Suppressor macrophage (primary cell): ENCODE results near the gene ARFGAP1.

Experiments used
- DNase-seq, 4 experiments: peaks; one replicate each; pipeline ENCODE4 v3.0.0-alpha.2; 2020 to 2022
- total RNA-seq, 17 experiments: gene quantifications; one replicate each; lab custom pipeline; 2026; ENCODE audit warnings: mixed read lengths in 6 of 17, inconsistent platforms in 3 of 17; lab: John Stamatoyannopoulos, UW

ARFGAP1 gene
- total RNA-seq: 37.1 to 117 (median 70.3) reads per million in 17 experiments

- DNase-seq: peak; percentile 93 to 97 (median 96)
These were observed at the start of gene ARFGAP1 for GRCh38 chr20:63272105-63273058. ARFGAP1 (plus strand) TSS chr20:63272813; CDS start chr20:63275581, 2,768 bp downstream.

GRCh38 chr20:63223121-63223825, 49.3 kb upstream of the ARFGAP1 start:
- DNase-seq: peak; percentile 53 to 72 (median 62)

GRCh38 chr20:63223826-63224207, 48.8 kb upstream of the ARFGAP1 start:
- no peak for DNase-seq

- DNase-seq: peak in 1 of 4 experiments; percentile 27
These were observed 48.1 kb upstream of the ARFGAP1 start for GRCh38 chr20:63224412-63225081.

GRCh38 chr20:63225082-63225454, 47.5 kb upstream of the ARFGAP1 start:
- no peak for DNase-seq

GRCh38 chr20:63226042-63226943, 46.3 kb upstream of the ARFGAP1 start:
- no peak for DNase-seq

- DNase-seq: no peak
These were observed 45.4 kb upstream of the ARFGAP1 start for GRCh38 chr20:63227260-63227659.

GRCh38 chr20:63228806-63229205, 43.8 kb upstream of the ARFGAP1 start:
- DNase-seq: no peak

GRCh38 chr20:63230800-63231268, 41.8 kb upstream of the ARFGAP1 start:
- DNase-seq: peak; percentile 33 to 66 (median 48)

GRCh38 chr20:63232235-63233060, 40.2 kb upstream of the ARFGAP1 start:
- DNase-seq: no peak

- no peak for DNase-seq
These were observed 39.6 kb upstream of the ARFGAP1 start for GRCh38 chr20:63233061-63233344.

- DNase-seq: no peak
These were observed 38.7 kb upstream of the ARFGAP1 start for GRCh38 chr20:63233924-63234323.

- peak in 1 of 4 experiments; percentile 13 for DNase-seq
These were observed 37.8 kb upstream of the ARFGAP1 start for GRCh38 chr20:63234693-63235398.

- peak in 3 of 4 experiments; percentile 15 to 59 (median 18) for DNase-seq
These were observed 37.1 kb upstream of the ARFGAP1 start, which contains the start of gene BIRC7 for GRCh38 chr20:63235399-63235983. BIRC7 (plus strand) TSS chr20:63235905; CDS start chr20:63236097, 192 bp downstream.

- DNase-seq: no peak
These were observed 36.3 kb upstream of the ARFGAP1 start for GRCh38 chr20:63236116-63236837.

GRCh38 chr20:63238031-63238430, 34.6 kb upstream of the ARFGAP1 start:
- no peak for DNase-seq

GRCh38 chr20:63238514-63239125, 34.0 kb upstream of the ARFGAP1 start:
- DNase-seq: no peak

- DNase-seq: no peak
These were observed 33.2 kb upstream of the ARFGAP1 start for GRCh38 chr20:63239431-63239830.

GRCh38 chr20:63240004-63240403, 32.6 kb upstream of the ARFGAP1 start:
- no peak for DNase-seq
